Lung (tissue), 12 donors: Measurements from ENCODE around the gene UBL4B. TPM values are rescaled to one million over a fixed set of nuclear protein-coding genes. Genes with fewer than 3 reads are reported as not detected.

ENCODE experiments used
- ATAC-seq: fragments of 200-7000 bp; cut with Tn5 transposase; one replicate; pipeline ENCODE4 v1.9.1; 2020; ENCODE audit warnings: moderate number of reproducible peaks; ENCODE audit not compliant: insufficient read depth, low FRiP score
- DNase-seq, 3 donors: peaks; one replicate each; pipeline ENCODE4 v3.0.0-alpha.2; 2013 to 2017
- H3K27ac ChIP-seq, 2 donors: one replicate each; pipeline ENCODE4 v1.5.1; 2013; ENCODE audit warnings: mild to moderate bottlenecking in 2 of 2, moderate library complexity in 2 of 2, control low read depth in 1 of 2, inconsistent platforms in 1 of 2, low read depth in 1 of 2, low read length in 1 of 2
- H3K27me3 ChIP-seq, 3 donors: one replicate each; pipeline ENCODE4 v1.5.1; 2013; ENCODE audit warnings: low read length in 2 of 3; ENCODE audit not compliant: control insufficient read depth in 3 of 3, insufficient read depth in 3 of 3
- H3K36me3 ChIP-seq, 4 donors: one replicate each; pipeline ENCODE4 v1.5.1; 2013; ENCODE audit warnings: low read length in 4 of 4, mild to moderate bottlenecking in 1 of 4, moderate library complexity in 1 of 4; ENCODE audit not compliant: control insufficient read depth in 4 of 4, insufficient read depth in 4 of 4
- H3K4me1 ChIP-seq, 5 donors: one replicate each; pipeline ENCODE4 v1.5.1; 2013; ENCODE audit warnings: low read length in 5 of 5, mild to moderate bottlenecking in 2 of 5, moderate library complexity in 1 of 5; ENCODE audit not compliant: control insufficient read depth in 5 of 5, insufficient read depth in 5 of 5
- H3K4me3 ChIP-seq: one replicate; pipeline ENCODE4 v1.5.1; 2013; ENCODE audit warnings: mild to moderate bottlenecking, control low read depth, moderate library complexity
- H3K9ac ChIP-seq, 2 donors: one replicate each; pipeline ENCODE4 v1.5.1; 2013; ENCODE audit warnings: low read length in 2 of 2, control low read depth in 1 of 2; ENCODE audit not compliant: insufficient read depth in 1 of 2
- H3K9me3 ChIP-seq, 4 donors: one replicate each; pipeline ENCODE4 v1.5.1; 2013; ENCODE audit warnings: low read length in 3 of 4, mild to moderate bottlenecking in 1 of 4, moderate library complexity in 1 of 4; ENCODE audit not compliant: control insufficient read depth in 4 of 4, insufficient read depth in 3 of 4
- WGBS, 2 donors: extraction: QIAGEN DNeasy Blood & Tissue Kit; methylation state at CpG; one replicate each; pipeline ENCODE4 v1.1.7; 2013; 5-methylcytosine and 5-hydroxymethylcytosine counted together
- polyA plus RNA-seq, 2 donors: library from polyadenylated mRNA; stranded (reverse); fragments of 200-250 nt; gene quantifications; one replicate each; pipeline ENCODE4 v1.2.1, GENCODE V29; 2013
- total RNA-seq, 2 donors: library from RNA; depleted of rRNA in 1 of 2; stranded (reverse); fragments of >200 nt in 1 of 2; gene quantifications; one replicate each; pipeline ENCODE4 v1.2.1, GENCODE V29; 2014 to 2021
- TF ChIP-seq, protein P1 (sequence below): IDR thresholded peaks from 2 replicates; pipeline ENCODE4 v1.5.1; 2012; ENCODE audit warnings: mild to moderate bottlenecking; ENCODE audit errors: control extremely low read depth, extremely low read depth
- donor health status: control.
- donor health status: control.
- donor health status: Bipolar disorder and iron deficiency.
- donor health status: healthy.
- donor health status: DM: yes; HTN: yes; CAD: no.

Gene UBL4B
- total and polyA plus RNA-seq, 4 donors: not detected

DNA sequence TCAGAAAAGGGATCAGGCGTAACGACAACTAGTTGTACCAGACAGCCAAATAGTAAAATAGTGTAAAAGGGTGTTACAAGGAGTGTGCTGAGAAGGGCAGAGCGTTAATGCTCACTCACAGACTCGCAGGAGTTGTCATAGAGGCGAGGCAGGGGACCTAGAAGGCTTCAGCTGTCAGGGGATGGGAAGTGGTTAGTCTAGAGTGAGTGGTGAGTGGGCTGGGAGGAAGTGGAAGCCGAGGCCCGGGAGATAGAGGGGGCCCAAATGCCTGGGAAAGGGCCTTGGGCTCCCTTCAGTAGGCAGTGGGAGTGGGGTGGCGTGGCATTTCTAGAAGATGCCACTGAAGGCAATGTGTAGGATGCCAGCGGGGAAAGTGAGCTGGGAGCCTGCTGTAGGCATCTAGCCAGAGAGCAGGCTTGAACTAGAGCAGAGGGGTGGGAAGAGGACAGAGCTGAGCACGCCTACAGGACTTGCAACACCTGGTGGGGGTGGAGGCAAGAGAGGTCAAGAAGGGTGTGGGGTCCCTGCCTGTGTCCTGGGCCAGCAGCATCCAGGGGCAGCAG lies 48.4 kb downstream of the UBL4B start:
- H3K36me3 ChIP-seq: no peaks in the 10 kb centered on the region
- DNase-seq: no peak
- no peaks in the 10 kb centered on the region for H3K4me1 ChIP-seq
- no peak overlapping the region for H3K4me3 ChIP-seq
- ATAC-seq: no peak
- WGBS, 2 donors: 45 to 59% methylated on average over 10 of the region's 10 CpGs
- no peak overlapping the region for H3K9ac ChIP-seq
- TF ChIP-seq, protein P1, sequence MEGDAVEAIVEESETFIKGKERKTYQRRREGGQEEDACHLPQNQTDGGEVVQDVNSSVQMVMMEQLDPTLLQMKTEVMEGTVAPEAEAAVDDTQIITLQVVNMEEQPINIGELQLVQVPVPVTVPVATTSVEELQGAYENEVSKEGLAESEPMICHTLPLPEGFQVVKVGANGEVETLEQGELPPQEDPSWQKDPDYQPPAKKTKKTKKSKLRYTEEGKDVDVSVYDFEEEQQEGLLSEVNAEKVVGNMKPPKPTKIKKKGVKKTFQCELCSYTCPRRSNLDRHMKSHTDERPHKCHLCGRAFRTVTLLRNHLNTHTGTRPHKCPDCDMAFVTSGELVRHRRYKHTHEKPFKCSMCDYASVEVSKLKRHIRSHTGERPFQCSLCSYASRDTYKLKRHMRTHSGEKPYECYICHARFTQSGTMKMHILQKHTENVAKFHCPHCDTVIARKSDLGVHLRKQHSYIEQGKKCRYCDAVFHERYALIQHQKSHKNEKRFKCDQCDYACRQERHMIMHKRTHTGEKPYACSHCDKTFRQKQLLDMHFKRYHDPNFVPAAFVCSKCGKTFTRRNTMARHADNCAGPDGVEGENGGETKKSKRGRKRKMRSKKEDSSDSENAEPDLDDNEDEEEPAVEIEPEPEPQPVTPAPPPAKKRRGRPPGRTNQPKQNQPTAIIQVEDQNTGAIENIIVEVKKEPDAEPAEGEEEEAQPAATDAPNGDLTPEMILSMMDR: no peak
- peaks cover 0 to 22% (median 0%) of the 10 kb centered on the region in 4 donors for H3K9me3 ChIP-seq
- H3K27me3 ChIP-seq: peaks cover 0 to 4% (median 0%) of the 10 kb centered on the region in 3 donors
- no peak overlapping the region for H3K27ac ChIP-seq

DNA sequence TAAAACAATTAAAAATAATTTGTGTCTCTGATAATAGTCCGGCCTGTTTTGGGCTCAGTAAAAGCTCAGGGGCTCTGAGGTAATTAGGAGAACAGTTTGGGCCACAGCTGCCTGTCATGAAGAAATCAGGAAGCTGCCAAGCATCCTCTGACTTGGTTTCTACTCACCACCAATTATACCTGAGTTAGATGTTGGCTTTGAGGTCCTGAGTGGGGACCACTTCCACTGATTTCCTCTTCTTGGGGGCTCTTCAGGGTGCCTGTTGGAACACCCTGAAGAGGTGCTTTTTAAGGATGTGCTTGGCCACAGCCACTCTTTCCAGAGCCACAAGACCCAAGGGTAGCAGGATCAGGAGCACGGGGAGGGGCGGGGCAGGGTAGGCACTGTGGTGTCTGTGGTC lies 48.9 kb downstream of the UBL4B start:
- Histone ChIP-seq H3K4me1 (no peaks in the 10 kb centered on the region), H3K9ac (no peak overlapping the region), H3K27me3 (peaks cover 0 to 4% (median 0%) of the 10 kb centered on the region in 3 donors), H3K4me3 (no peak overlapping the region), H3K27ac (no peak overlapping the region), H3K36me3 (no peaks in the 10 kb centered on the region), H3K9me3 (peaks cover 0 to 21% (median 0%) of the 10 kb centered on the region in 4 donors)
- TF ChIP-seq, protein P1: no peak
- WGBS, 2 donors: 91 to 95% methylated on average over 3 of the region's 3 CpGs
- ATAC-seq (no peak), DNase-seq (no peak)

DNA sequence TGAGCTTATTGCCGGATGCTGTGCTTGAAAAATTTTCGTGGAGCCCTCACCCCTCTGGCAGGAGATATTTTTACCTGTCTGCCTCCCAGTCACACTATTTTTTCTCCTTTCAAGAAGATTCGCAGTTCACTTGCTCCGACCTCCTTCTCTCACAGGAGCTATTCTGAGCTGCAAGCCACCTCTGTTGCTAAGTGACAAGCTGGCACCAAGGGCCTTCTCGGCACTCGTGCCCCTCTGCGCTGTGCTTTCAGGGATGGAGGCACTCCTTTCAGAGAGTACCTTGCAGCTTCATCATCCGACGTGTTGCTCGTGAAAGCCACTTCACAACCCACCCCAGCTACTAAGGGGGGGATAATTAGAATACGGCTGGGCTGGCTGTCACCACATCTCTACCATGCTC lies 49.6 kb downstream of the UBL4B start:
- H3K9me3 ChIP-seq: peaks cover 0 to 19% (median 0%) of the 10 kb centered on the region in 4 donors

More for the DNA sequence above, 49.6 kb downstream of the UBL4B start:
- Histone ChIP-seq H3K9ac (no peak overlapping the region), H3K27ac (no peak overlapping the region), H3K4me1 (no peaks in the 10 kb centered on the region), H3K27me3 (peaks cover 0 to 4% (median 0%) of the 10 kb centered on the region in 3 donors), H3K4me3 (no peak overlapping the region), H3K36me3 (no peaks in the 10 kb centered on the region)
- WGBS, 2 donors: 80 to 88% methylated on average over 11 of the region's 11 CpGs
- TF ChIP-seq, protein P1: no peak
- no peak for DNase-seq
- ATAC-seq: no peak

Other genes with a start within 250 kb of the UBL4B start
- gene CSF1, start 201.6 kb upstream of the UBL4B start, total RNA-seq: 10 to 100 TPM; 24.7 to 65.3 TPM
- 10 to 100 TPM; 13.5 to 32.2 TPM for gene CSF1, start 201.6 kb upstream of the UBL4B start, polyA plus RNA-seq
- gene AHCYL1, start 127.7 kb upstream of the UBL4B start, total RNA-seq: 10 to 100 TPM; 65.8 to 77.7 TPM
- gene AHCYL1, start 127.7 kb upstream of the UBL4B start, polyA plus RNA-seq: 10 to 100 TPM; 44.4 to 46.8 TPM
- 10 to 100 TPM; 36.1 to 68.2 TPM for gene STRIP1, start 77.8 kb upstream of the UBL4B start, total RNA-seq
- gene STRIP1, start 77.8 kb upstream of the UBL4B start, polyA plus RNA-seq: 10 to 100 TPM; 11.7 to 20.8 TPM
- not detected for gene ALX3, start 41.8 kb upstream of the UBL4B start, total RNA-seq
- under 1 TPM; 0.13 to 0.16 TPM for gene ALX3, start 41.8 kb upstream of the UBL4B start, polyA plus RNA-seq
- under 1 TPM; 0.03 to 0.09 TPM for gene SLC6A17, start 38.1 kb downstream of the UBL4B start, total RNA-seq
- gene SLC6A17, start 38.1 kb downstream of the UBL4B start, polyA plus RNA-seq: under 1 TPM; 0.02 to 0.03 TPM
- gene KCNC4, start 97.9 kb downstream of the UBL4B start, total RNA-seq: 1 to 10 TPM; 3.8 to 9.2 TPM
- 1 to 10 TPM; 3.1 to 3.2 TPM for gene KCNC4, start 97.9 kb downstream of the UBL4B start, polyA plus RNA-seq
- 10 to 100 TPM; 25.5 to 55.4 TPM for gene RBM15, start 226.9 kb downstream of the UBL4B start, total RNA-seq
- 1 to 10 TPM; 3.6 to 4.8 TPM for gene RBM15, start 226.9 kb downstream of the UBL4B start, polyA plus RNA-seq